ENCODE measurements around the gene LONP2. TPM values are rescaled to one million over a fixed set of nuclear protein-coding genes. Genes with fewer than 3 reads are reported as not detected.
A peak's percentile ranks its signal among the peaks of the same experiment; 100 is the strongest.
"Not testable (repeated sequence)": the region's sequence is repeated elsewhere in the genome, so short reads cannot be mapped to it uniquely, and the experiment has no call there.

LONP2 gene
- total RNA-seq, 1 experiment from 2014 or later: 29.2 TPM

- DNase-seq (ENCODE audit: low read depth): no peak
Observed at GRCh38 chr16:48287239-48287638, 43.1 kb downstream of the LONP2 start.

- no peak for DNase-seq (ENCODE audit: low read depth)
Observed at GRCh38 chr16:48291303-48291702, 47.2 kb downstream of the LONP2 start.

GRCh38 chr16:48291754-48292153 lies 47.7 kb downstream of the LONP2 start:
- DNase-seq (ENCODE audit: low read depth): no peak

GRCh38 chr16:48292452-48292851 lies 48.4 kb downstream of the LONP2 start:
- DNase-seq (ENCODE audit: low read depth): no peak

GRCh38 chr16:48294724-48295123 lies 50.6 kb downstream of the LONP2 start:
- no peak for DNase-seq (ENCODE audit: low read depth)

GRCh38 chr16:48295488-48296281 lies 51.6 kb downstream of the LONP2 start:
- no peak for DNase-seq (ENCODE audit: low read depth)

GRCh38 chr16:48299471-48299870 lies 55.4 kb downstream of the LONP2 start:
- DNase-seq (ENCODE audit: low read depth): no peak

GRCh38 chr16:48300391-48300856 lies 56.3 kb downstream of the LONP2 start:
- no peak for DNase-seq (ENCODE audit: low read depth)

- DNase-seq (ENCODE audit: low read depth): no peak
Observed at GRCh38 chr16:48308535-48308934, 64.4 kb downstream of the LONP2 start.

GRCh38 chr16:48310908-48311641 lies 67.0 kb downstream of the LONP2 start:
- DNase-seq (ENCODE audit: low read depth): no peak

- DNase-seq (ENCODE audit: low read depth): not testable (repeated sequence)
Observed at GRCh38 chr16:48313905-48314304, 69.8 kb downstream of the LONP2 start.

- no peak for DNase-seq (ENCODE audit: low read depth)
Observed at GRCh38 chr16:48317026-48317425, 72.9 kb downstream of the LONP2 start.

- DNase-seq (ENCODE audit: low read depth): peak; percentile 73
Observed at GRCh38 chr16:48317614-48318315, 73.7 kb downstream of the LONP2 start.

GRCh38 chr16:48318630-48319029 lies 74.5 kb downstream of the LONP2 start:
- DNase-seq (ENCODE audit: low read depth): peak; percentile 13

GRCh38 chr16:48321317-48322036 lies 77.4 kb downstream of the LONP2 start:
- no peak for DNase-seq (ENCODE audit: low read depth)

- no peak for DNase-seq (ENCODE audit: low read depth)
Observed at GRCh38 chr16:48323783-48324775, 80.0 kb downstream of the LONP2 start.

- no peak for DNase-seq (ENCODE audit: low read depth)
Observed at GRCh38 chr16:48326915-48327314, 82.8 kb downstream of the LONP2 start.

GRCh38 chr16:48329138-48329537 lies 85.0 kb downstream of the LONP2 start:
- DNase-seq (ENCODE audit: low read depth): no peak

- DNase-seq (ENCODE audit: low read depth): no peak
Observed at GRCh38 chr16:48330189-48330840, 86.2 kb downstream of the LONP2 start.

- DNase-seq (ENCODE audit: low read depth): no peak
Observed at GRCh38 chr16:48330841-48331192, 86.7 kb downstream of the LONP2 start.

Measured in Daoy (cell line).